UCSD-AML1 (cell line): ENCODE data around the gene RPS3.

Experiments
- DNase-seq: peaks from one replicate; lab custom pipeline; 2025; ENCODE audit not compliant: unreplicated experiment; lab: John Stamatoyannopoulos, UW

RPS3 gene

GRCh38 chr11:75434051-75434450, 34.7 kb downstream of the RPS3 start:
- no peak for DNase-seq

GRCh38 chr11:75434886-75435570, 35.7 kb downstream of the RPS3 start:
- DNase-seq: no peak

- DNase-seq: no peak
Observed at GRCh38 chr11:75435571-75435925, 36.2 kb downstream of the RPS3 start.

GRCh38 chr11:75436806-75437205, 37.5 kb downstream of the RPS3 start:
- no peak for DNase-seq

- no peak for DNase-seq
Observed at GRCh38 chr11:75437966-75438659, 38.8 kb downstream of the RPS3 start.

- DNase-seq: no peak
Observed at GRCh38 chr11:75439026-75439425, 39.7 kb downstream of the RPS3 start.

GRCh38 chr11:75439495-75440120, 40.3 kb downstream of the RPS3 start:
- no peak for DNase-seq

- DNase-seq: no peak
Observed at GRCh38 chr11:75440960-75441803, 41.9 kb downstream of the RPS3 start.

GRCh38 chr11:75441804-75442132, 42.5 kb downstream of the RPS3 start:
- DNase-seq: no peak

- no peak for DNase-seq
Observed at GRCh38 chr11:75442161-75442885, 43.0 kb downstream of the RPS3 start.

GRCh38 chr11:75443043-75443442, 43.7 kb downstream of the RPS3 start:
- no peak for DNase-seq

- DNase-seq: peak; percentile 63
Observed at GRCh38 chr11:75445315-75445953, 46.1 kb downstream of the RPS3 start.

- DNase-seq: no peak
Observed at GRCh38 chr11:75447415-75447814, 48.1 kb downstream of the RPS3 start.

- DNase-seq: no peak
Observed at GRCh38 chr11:75449271-75449670, 50.0 kb downstream of the RPS3 start.

GRCh38 chr11:75449776-75450175, 50.5 kb downstream of the RPS3 start:
- DNase-seq: no peak

- DNase-seq: no peak
Observed at GRCh38 chr11:75450236-75450635, 50.9 kb downstream of the RPS3 start.

- DNase-seq: peak; percentile 24
Observed at GRCh38 chr11:75450826-75451821, 51.8 kb downstream of the RPS3 start.

GRCh38 chr11:75453916-75454655, 54.8 kb downstream of the RPS3 start:
- no peak for DNase-seq

- no peak for DNase-seq
Observed at GRCh38 chr11:75454987-75455386, 55.7 kb downstream of the RPS3 start.
